HCT116 (cell line): ENCODE results near the gene ARHGAP9. TPM values are rescaled to one million over a fixed set of nuclear protein-coding genes. Genes with fewer than 3 reads are reported as not detected.
"Not testable (repeated sequence)": the region's sequence is repeated elsewhere in the genome, so short reads cannot be mapped to it uniquely, and the experiment has no call there.

Source experiments
- ATAC-seq: fragments of 200-7000 bp; cut with Tn5 transposase; 2 replicates; pipeline ENCODE4 v1.9.1; 2020; ENCODE audit warnings: mild to moderate bottlenecking, moderate library complexity
- BruUV-seq: library from RNA; stranded (reverse); fragments of 400-500 nt; replicated peaks from 2 replicates; lab custom pipeline; 2021; lab: Mats Ljungman, UMichigan
- CTCF ChIA-PET: fragments of 300-600 bp; sonication (Branson Sonifier 250); formaldehyde crosslinking; loops from one replicate; lab custom pipeline; 2021; ENCODE audit warnings: antibody characterized with exemption; lab: Charles Lee
- POLR2A ChIA-PET: fragments of 300-600, 350-600 bp; sonication (Branson Sonifier 250); formaldehyde crosslinking; loops from one replicate; lab custom pipeline; 2021; ENCODE audit warnings: antibody characterized with exemption; lab: Charles Lee
- RAD21 ChIA-PET, 2 experiments: fragments of 300-600 bp; sonication (Branson Sonifier 250); formaldehyde crosslinking; loops; one replicate each; lab custom pipeline; 2023; ENCODE audit warnings: low total read pairs in 2 of 2; ENCODE audit not compliant: uncharacterized antibody in 2 of 2, unreplicated experiment in 2 of 2, low non-redundant PET in 1 of 2; lab: Charles Lee
- DNase-seq: peaks from one replicate; pipeline ENCODE4 v3.0.0-alpha.2; 2010; ENCODE audit warnings: low read depth, low spot score
- H2AFZ ChIP-seq: fragments of 200-600 bp; shearing (Covaris generic), sonication (generic); 2 replicates; pipeline ENCODE4 v1.6.1; 2017; ENCODE audit warnings: low read depth, mixed run types, mixed read lengths, antibody characterized with exemption, low read length; ENCODE audit not compliant: poor library complexity, severe bottlenecking
- H3K27ac ChIP-seq: 2 replicates; pipeline ENCODE4 v1.5.1; 2012; ENCODE audit warnings: low read depth, low read length
- H3K27me3 ChIP-seq: fragments of 200-600 bp; sonication (generic); 2 replicates; pipeline ENCODE4 v1.6.1; 2016; ENCODE audit warnings: mixed run types, low read length, mixed read lengths; ENCODE audit not compliant: insufficient read depth
- H3K36me3 ChIP-seq, 2 experiments: fragments of 200-500 bp in 1 of 2; fragments of 200-600 bp in 1 of 2; sonication (Bioruptor generic) in 1 of 2; sonication (generic) in 1 of 2; 2 replicates each; pipeline versions ENCODE4 v1.5.1 to v1.6.1; 2014 to 2016; ENCODE audit warnings: low read length in 2 of 2, inconsistent platforms in 1 of 2, mixed read lengths in 1 of 2, mixed run types in 1 of 2; ENCODE audit not compliant: insufficient read depth in 2 of 2, control insufficient read depth in 1 of 2
- H3K4me1 ChIP-seq, 2 experiments: fragments of 200-600 bp in 1 of 2; sonication (generic) in 1 of 2; 2 replicates each; pipeline versions ENCODE4 v1.5.1 to v1.6.1; 2012 to 2017; ENCODE audit warnings: low read length in 2 of 2, inconsistent platforms in 1 of 2, mild to moderate bottlenecking in 1 of 2, mixed read lengths in 1 of 2, mixed run types in 1 of 2, moderate library complexity in 1 of 2; ENCODE audit not compliant: insufficient read depth in 2 of 2, control insufficient read depth in 1 of 2
- H3K4me2 ChIP-seq: fragments of 200-600 bp; sonication (generic); 2 replicates; pipeline ENCODE4 v1.6.1; 2017; ENCODE audit warnings: mixed run types, low read length, mixed read lengths
- H3K4me3 ChIP-seq, 2 experiments: fragments of 200-600 bp in 1 of 2; sonication (generic) in 1 of 2; replicated peaks in 1 of 2; 2 replicates each; pipeline ENCODE4 v1.5.1; 2011 to 2016; ENCODE audit warnings: low read length in 2 of 2, control low read depth in 1 of 2, low read depth in 1 of 2, mild to moderate bottlenecking in 1 of 2, mixed read lengths in 1 of 2, mixed run types in 1 of 2
- H3K79me2 ChIP-seq: fragments of 200-600 bp; sonication (generic); 2 replicates; pipeline ENCODE4 v1.6.1; 2017; ENCODE audit warnings: mild to moderate bottlenecking, mixed run types, low read length, moderate library complexity, mixed read lengths; ENCODE audit not compliant: insufficient read depth
- H3K9ac ChIP-seq: fragments of 200-600 bp; sonication (generic); 2 replicates; pipeline ENCODE4 v1.6.1; 2016; ENCODE audit warnings: low read length, mixed read lengths
- H3K9me2 ChIP-seq: fragments of 200-600 bp; sonication (generic), shearing (Covaris generic); 2 replicates; pipeline ENCODE4 v1.6.1; 2017; ENCODE audit warnings: mixed run types, mild to moderate bottlenecking, moderate library complexity; ENCODE audit not compliant: insufficient read depth
- H3K9me3 ChIP-seq, 2 experiments: fragments of 200-500 bp in 1 of 2; fragments of 200-600 bp in 1 of 2; sonication (Bioruptor generic) in 1 of 2; sonication (generic) in 1 of 2; 2 replicates each; pipeline ENCODE4 v1.6.1; 2014 to 2017; ENCODE audit warnings: low read length in 2 of 2, mixed read lengths in 2 of 2, inconsistent platforms in 1 of 2, low read depth in 1 of 2, mild to moderate bottlenecking in 1 of 2, mixed run types in 1 of 2, moderate library complexity in 1 of 2; ENCODE audit not compliant: control insufficient read depth in 1 of 2, insufficient read depth in 1 of 2
- H4K20me1 ChIP-seq: fragments of 200-600 bp; sonication (generic), shearing (Covaris generic); 2 replicates; pipeline ENCODE4 v1.6.1; 2017; ENCODE audit warnings: mixed run types, mild to moderate bottlenecking, moderate library complexity; ENCODE audit not compliant: insufficient read depth
- CBX3 ChIP-seq: IDR thresholded peaks from 2 replicates; pipeline ENCODE4 v1.6.1; 2012; ENCODE audit warnings: low read depth
- CEBPB ChIP-seq: IDR thresholded peaks from 2 replicates; pipeline ENCODE4 v1.6.1; 2012; ENCODE audit warnings: low read depth
- EGR1 ChIP-seq: IDR thresholded peaks from 2 replicates; pipeline ENCODE4 v1.6.1; 2012; ENCODE audit warnings: low read depth
- ELF1 ChIP-seq: IDR thresholded peaks from 2 replicates; pipeline ENCODE4 v1.6.1; 2012; ENCODE audit warnings: low read depth, borderline replicate concordance
- EZH2 ChIP-seq: fragments of 200-600 bp; sonication (generic); IDR thresholded peaks from 2 replicates; pipeline ENCODE4 v1.6.1; 2017; ENCODE audit warnings: antibody characterized with exemption, mixed run types
- EZH2phosphoT487 ChIP-seq: fragments of 200-600 bp; IDR thresholded peaks from 2 replicates; pipeline ENCODE4 v1.6.1; 2018; ENCODE audit warnings: antibody characterized with exemption, borderline replicate concordance
- JUND ChIP-seq: IDR thresholded peaks from 2 replicates; pipeline ENCODE4 v1.6.1; 2012
- POLR2A ChIP-seq: IDR thresholded peaks from 2 replicates; pipeline ENCODE4 v1.7.0; 2011; ENCODE audit warnings: borderline replicate concordance; ENCODE audit not compliant: insufficient read depth, insufficient read length; ENCODE audit errors: extremely low read depth
- POLR2AphosphoS5 ChIP-seq: IDR thresholded peaks from 2 replicates; pipeline ENCODE4 v1.6.1; 2011; ENCODE audit warnings: mild to moderate bottlenecking, low read depth, low read length, moderate library complexity
- RAD21 ChIP-seq: IDR thresholded peaks from 2 replicates; pipeline ENCODE4 v1.6.1; 2012; ENCODE audit warnings: low read depth, mild to moderate bottlenecking
- REST ChIP-seq: IDR thresholded peaks from 2 replicates; pipeline ENCODE4 v1.6.1; 2012; ENCODE audit warnings: low read depth
- SIN3A ChIP-seq: IDR thresholded peaks from 2 replicates; pipeline ENCODE4 v1.6.1; 2012; ENCODE audit warnings: low read depth
- SP1 ChIP-seq: IDR thresholded peaks from 2 replicates; pipeline ENCODE4 v1.6.1; 2012; ENCODE audit warnings: low read depth
- SRF ChIP-seq: IDR thresholded peaks from 2 replicates; pipeline ENCODE4 v1.6.1; 2012; ENCODE audit warnings: low read depth
- TCF7L2 ChIP-seq: IDR thresholded peaks from 2 replicates; pipeline ENCODE4 v1.7.0; 2011; ENCODE audit warnings: borderline replicate concordance, inconsistent platforms; ENCODE audit not compliant: insufficient read depth, insufficient read length; ENCODE audit errors: extremely low read depth
- YY1 ChIP-seq: IDR thresholded peaks from 2 replicates; pipeline ENCODE4 v1.6.1; 2011; ENCODE audit warnings: low read length, low read depth, moderate library complexity, mild to moderate bottlenecking; ENCODE audit not compliant: insufficient replicate concordance; ENCODE audit errors: extremely low read depth
- ZBTB33 ChIP-seq: IDR thresholded peaks from 2 replicates; pipeline ENCODE4 v1.6.1; 2011; ENCODE audit warnings: mild to moderate bottlenecking, low read length, moderate library complexity; ENCODE audit not compliant: insufficient replicate concordance; ENCODE audit errors: extremely low read depth
- ZNF274 ChIP-seq: fragments of 200-500 bp; sonication (Bioruptor generic); IDR thresholded peaks from 2 replicates; pipeline ENCODE4 v1.6.1; 2014; ENCODE audit warnings: mild to moderate bottlenecking, low read depth, low read length, inconsistent platforms
- intact Hi-C: fragments of 100-400 bp; cut with micrococcal nuclease; formaldehyde crosslinking; loops from 2 replicates; pipeline ENCODE4 v1.10.0; 2022
- total RNA-seq: library from RNA; stranded (reverse); gene quantifications from one replicate; pipeline ENCODE4 v1.2.1, GENCODE V29; 2021; ENCODE audit not compliant: unreplicated experiment

The ARHGAP9 gene
- total RNA-seq, 1 experiment from 2014 or later, result 0.84 TPM

GRCh38 chr12:57496822-57497221 is 17.2 kb upstream of the ARHGAP9 start:
- peaks cover 5% of the 10 kb centered on the region; the same call in 1 of the 2 replicates for H3K79me2 ChIP-seq
- H4K20me1 ChIP-seq, result no peaks in the 10 kb centered on the region
- peaks cover 35 to 52% of the 10 kb centered on the region in 2 experiments for H3K36me3 ChIP-seq
- POLR2A ChIA-PET, result no interaction called here
- no peak overlapping the region for H2AFZ ChIP-seq
- H3K4me1 ChIP-seq, result no peaks in the 10 kb centered on the region
- H3K4me2 ChIP-seq, result no peak overlapping the region
- no peak for DNase-seq
- BruUV-seq, result no TSS peak
- H3K27ac ChIP-seq, result no peak overlapping the region
- H3K9ac ChIP-seq, result no peak overlapping the region
- no peak for TF ChIP-seq POLR2A
- TF ChIP-seq ZNF274, result no peak
- no peak for TF ChIP-seq CEBPB
- TF ChIP-seq ZBTB33, result no peak
- no peak for TF ChIP-seq CBX3
- no peak for TF ChIP-seq POLR2AphosphoS5
- TF ChIP-seq ELF1, result no peak
- no peak for TF ChIP-seq RAD21
- no peak for TF ChIP-seq TCF7L2
- TF ChIP-seq EGR1, result no peak
- TF ChIP-seq REST, result no peak
- TF ChIP-seq EZH2phosphoT487, result no peak
- TF ChIP-seq YY1, result no peak
- TF ChIP-seq JUND, result no peak
- no peak for TF ChIP-seq SP1
- no peak for TF ChIP-seq SRF
- TF ChIP-seq EZH2, result no peak
- TF ChIP-seq SIN3A, result no peak
- RAD21 ChIA-PET, result no interaction called here
- no peaks in the 10 kb centered on the region for H3K9me2 ChIP-seq
- intact Hi-C loops, result no loop called here
- CTCF ChIA-PET, result no interaction called here
- H3K27me3 ChIP-seq, result no peaks in the 10 kb centered on the region
- no peaks in the 10 kb centered on the region for H3K9me3 ChIP-seq
- ATAC-seq, result no peak
- no peak overlapping the region for H3K4me3 ChIP-seq

GRCh38 chr12:57495051-57495701 is 15.5 kb upstream of the ARHGAP9 start:
- H3K9me2 ChIP-seq, H3K4me2 ChIP-seq, RAD21 ChIA-PET, intact Hi-C loops, CTCF ChIA-PET, ATAC-seq, H3K4me1 ChIP-seq, H4K20me1 ChIP-seq, H3K9me3 ChIP-seq, H3K4me3 ChIP-seq, DNase-seq, H3K27me3 ChIP-seq, POLR2A ChIA-PET, H2AFZ ChIP-seq, H3K9ac ChIP-seq, BruUV-seq, H3K27ac ChIP-seq: not testable (repeated sequence)
- peaks cover 38 to 52% of the 10 kb centered on the region in 2 experiments for H3K36me3 ChIP-seq
- peaks cover 18% of the 10 kb centered on the region; the same call in 1 of the 2 replicates for H3K79me2 ChIP-seq
